A673 (cell line): ENCODE measurements around the gene FAM50B.

Experiments used
- EZH2 ChIP-seq: fragments of 200-600 bp; sonication (generic); IDR thresholded peaks from 2 replicates; pipeline ENCODE4 v1.6.1; 2017; ENCODE audit warnings: borderline replicate concordance, low read depth, mild to moderate bottlenecking, mixed read lengths, antibody characterized with exemption, low read length; ENCODE audit not compliant: poor library complexity, severe bottlenecking
- TF ChIP-seq, protein P1 (sequence below): fragments of 300-800, 200-600 bp; sonication (generic); conservative IDR thresholded peaks from 2 replicates; pipeline ENCODE4 v1.5.1; 2017; ENCODE audit warnings: low read depth, mild to moderate bottlenecking, antibody characterized with exemption, low read length, moderate library complexity, mixed read lengths

- TF ChIP-seq, protein P1, sequence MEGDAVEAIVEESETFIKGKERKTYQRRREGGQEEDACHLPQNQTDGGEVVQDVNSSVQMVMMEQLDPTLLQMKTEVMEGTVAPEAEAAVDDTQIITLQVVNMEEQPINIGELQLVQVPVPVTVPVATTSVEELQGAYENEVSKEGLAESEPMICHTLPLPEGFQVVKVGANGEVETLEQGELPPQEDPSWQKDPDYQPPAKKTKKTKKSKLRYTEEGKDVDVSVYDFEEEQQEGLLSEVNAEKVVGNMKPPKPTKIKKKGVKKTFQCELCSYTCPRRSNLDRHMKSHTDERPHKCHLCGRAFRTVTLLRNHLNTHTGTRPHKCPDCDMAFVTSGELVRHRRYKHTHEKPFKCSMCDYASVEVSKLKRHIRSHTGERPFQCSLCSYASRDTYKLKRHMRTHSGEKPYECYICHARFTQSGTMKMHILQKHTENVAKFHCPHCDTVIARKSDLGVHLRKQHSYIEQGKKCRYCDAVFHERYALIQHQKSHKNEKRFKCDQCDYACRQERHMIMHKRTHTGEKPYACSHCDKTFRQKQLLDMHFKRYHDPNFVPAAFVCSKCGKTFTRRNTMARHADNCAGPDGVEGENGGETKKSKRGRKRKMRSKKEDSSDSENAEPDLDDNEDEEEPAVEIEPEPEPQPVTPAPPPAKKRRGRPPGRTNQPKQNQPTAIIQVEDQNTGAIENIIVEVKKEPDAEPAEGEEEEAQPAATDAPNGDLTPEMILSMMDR = no peak
- TF ChIP-seq EZH2 = no peak
These were observed 14.0 kb upstream of the FAM50B start for GRCh38 chr6:3835055-3835731.
